ENCODE results near the gene PGBD5. TPM values are rescaled to one million over a fixed set of nuclear protein-coding genes. Genes with fewer than 3 reads are reported as not detected.
A peak's percentile ranks its signal among the peaks of the same experiment; 100 is the strongest.

PGBD5 gene
- total RNA-seq, 1 donor from 2014 or later, result 14.7 TPM

GRCh38 chr1:230306169-230306568 lies 120.0 kb downstream of the PGBD5 start:
- no peak for TF ChIP-seq EZH2 (IDR thresholded peaks at IDR 0.05; ENCODE audit: insufficient read depth, low read length)
- TF ChIP-seq CTCF (IDR thresholded peaks at IDR 0.05; ENCODE audit: insufficient read depth, low read depth, low read length), result no peak
- Mint-ChIP-seq H3K27ac (ENCODE audit: unreplicated experiment) (no peak overlapping the region), H3K4me3 (ENCODE audit: unreplicated experiment) (no peak overlapping the region), H3K27me3 (ENCODE audit: low read depth, unreplicated experiment) (peaks cover 14% of the 10 kb centered on the region), H3K9me3 (ENCODE audit: unreplicated experiment) (no peaks in the 10 kb centered on the region), H3K4me1 (ENCODE audit: low read depth, unreplicated experiment) (peaks cover 20% of the 10 kb centered on the region), H3K36me3 (ENCODE audit: low read depth, unreplicated experiment) (no peaks in the 10 kb centered on the region)
- no peak overlapping the region for H3K9ac ChIP-seq (ENCODE audit: low read length)
- no peaks in the 10 kb centered on the region for H3K9me3 ChIP-seq (ENCODE audit: insufficient read depth, low read depth, low read length)
- no peak overlapping the region for H3K4me2 ChIP-seq (ENCODE audit: low read length)
- H4K20me1 ChIP-seq (ENCODE audit: insufficient read depth, low read length), result no peaks in the 10 kb centered on the region
- FAIRE-seq (no peak), DNase-seq (ENCODE audit: low read depth) (no peak)
- no peaks in the 10 kb centered on the region for H3K36me3 ChIP-seq (ENCODE audit: insufficient read depth, low read length)
- peaks cover 2% of the 10 kb centered on the region for H3K27me3 ChIP-seq (ENCODE audit: insufficient read depth, low read length)
- no peak overlapping the region for H3K27ac ChIP-seq (ENCODE audit: low read depth, low read length)
- no peak overlapping the region for H3K4me3 ChIP-seq (ENCODE audit: insufficient read depth, low read depth, low read length)
- H3K4me1 ChIP-seq (ENCODE audit: insufficient read depth, low read length), result peaks cover 15% of the 10 kb centered on the region
- no peak overlapping the region for H2AFZ ChIP-seq (ENCODE audit: low read depth, low read length)
- H3K79me2 ChIP-seq (ENCODE audit: insufficient read depth, low read length), result no peaks in the 10 kb centered on the region

- no peaks in the 10 kb centered on the region for H3K9me3 Mint-ChIP-seq (ENCODE audit: unreplicated experiment)
- peaks cover 15% of the 10 kb centered on the region for H3K4me1 ChIP-seq (ENCODE audit: insufficient read depth, low read length)
- no peaks in the 10 kb centered on the region for H3K9me3 ChIP-seq (ENCODE audit: insufficient read depth, low read depth, low read length)
- peaks cover 17% of the 10 kb centered on the region for H3K4me1 Mint-ChIP-seq (ENCODE audit: low read depth, unreplicated experiment)
- no peak overlapping the region for H3K9ac ChIP-seq (ENCODE audit: low read length)
- H2AFZ ChIP-seq (ENCODE audit: low read depth, low read length), result no peak overlapping the region
- no peak overlapping the region for H3K27ac ChIP-seq (ENCODE audit: low read depth, low read length)
- FAIRE-seq (peak; percentile 77), DNase-seq (ENCODE audit: low read depth) (peak; percentile 52)
- no peaks in the 10 kb centered on the region for H4K20me1 ChIP-seq (ENCODE audit: insufficient read depth, low read length)
- H3K4me2 ChIP-seq (ENCODE audit: low read length), result peak overlapping the region; percentile 5
- no peak overlapping the region for H3K4me3 ChIP-seq (ENCODE audit: insufficient read depth, low read depth, low read length)
- H3K36me3 Mint-ChIP-seq (ENCODE audit: low read depth, unreplicated experiment), result no peaks in the 10 kb centered on the region
- TF ChIP-seq EZH2 (IDR thresholded peaks at IDR 0.05; ENCODE audit: insufficient read depth, low read length) (no peak), CTCF (IDR thresholded peaks at IDR 0.05; ENCODE audit: insufficient read depth, low read depth, low read length) (no peak)
- H3K27me3 Mint-ChIP-seq (ENCODE audit: low read depth, unreplicated experiment), result peaks cover 21% of the 10 kb centered on the region
- H3K27ac Mint-ChIP-seq (ENCODE audit: unreplicated experiment), result no peak overlapping the region
- no peaks in the 10 kb centered on the region for H3K79me2 ChIP-seq (ENCODE audit: insufficient read depth, low read length)
- H3K27me3 ChIP-seq (ENCODE audit: insufficient read depth, low read length), result no peaks in the 10 kb centered on the region
- H3K36me3 ChIP-seq (ENCODE audit: insufficient read depth, low read length), result no peaks in the 10 kb centered on the region
- H3K4me3 Mint-ChIP-seq (ENCODE audit: unreplicated experiment), result no peak overlapping the region
Observed at GRCh38 chr1:230303822-230304221, 122.3 kb downstream of the PGBD5 start.

DNA sequence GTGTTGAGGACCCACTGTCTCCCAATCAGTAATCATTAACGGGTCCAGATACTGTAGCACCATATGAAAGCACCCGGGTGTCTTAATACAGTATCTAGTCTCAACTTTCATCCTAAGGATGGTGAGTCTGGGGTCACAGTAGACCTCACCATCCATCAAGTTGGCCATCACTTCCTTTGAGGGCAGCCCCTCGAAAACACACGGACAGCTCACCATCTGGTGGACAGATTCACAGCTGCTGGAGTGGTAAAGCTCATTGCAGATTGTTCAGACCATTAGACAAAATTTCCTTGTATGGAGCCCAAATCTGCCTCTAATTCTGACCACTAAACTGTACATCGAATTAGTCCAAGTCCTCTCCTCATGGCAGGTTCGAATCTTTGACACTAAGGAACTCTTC lies 123.1 kb downstream of the PGBD5 start:
- no peaks in the 10 kb centered on the region for H3K9me3 ChIP-seq (ENCODE audit: insufficient read depth, low read depth, low read length)
- H3K4me2 ChIP-seq (ENCODE audit: low read length), result no peak overlapping the region
- TF ChIP-seq EZH2 (IDR thresholded peaks at IDR 0.05; ENCODE audit: insufficient read depth, low read length) (no peak), CTCF (IDR thresholded peaks at IDR 0.05; ENCODE audit: insufficient read depth, low read depth, low read length) (no peak)
- H3K9me3 Mint-ChIP-seq (ENCODE audit: unreplicated experiment), result no peaks in the 10 kb centered on the region
- no peaks in the 10 kb centered on the region for H3K36me3 ChIP-seq (ENCODE audit: insufficient read depth, low read length)
- H3K27me3 Mint-ChIP-seq (ENCODE audit: low read depth, unreplicated experiment), result peaks cover 21% of the 10 kb centered on the region
- FAIRE-seq (no peak), DNase-seq (ENCODE audit: low read depth) (no peak)
- no peaks in the 10 kb centered on the region for H3K27me3 ChIP-seq (ENCODE audit: insufficient read depth, low read length)
- H3K36me3 Mint-ChIP-seq (ENCODE audit: low read depth, unreplicated experiment), result no peaks in the 10 kb centered on the region
- H3K79me2 ChIP-seq (ENCODE audit: insufficient read depth, low read length), result no peaks in the 10 kb centered on the region
- no peaks in the 10 kb centered on the region for H4K20me1 ChIP-seq (ENCODE audit: insufficient read depth, low read length)
- no peak overlapping the region for H3K27ac ChIP-seq (ENCODE audit: low read depth, low read length)
- no peak overlapping the region for H3K4me3 Mint-ChIP-seq (ENCODE audit: unreplicated experiment)
- peaks cover 12% of the 10 kb centered on the region for H3K4me1 ChIP-seq (ENCODE audit: insufficient read depth, low read length)
- H3K27ac Mint-ChIP-seq (ENCODE audit: unreplicated experiment), result no peak overlapping the region
- H3K9ac ChIP-seq (ENCODE audit: low read length), result no peak overlapping the region
- H3K4me1 Mint-ChIP-seq (ENCODE audit: low read depth, unreplicated experiment), result peaks cover 16% of the 10 kb centered on the region
- H3K4me3 ChIP-seq (ENCODE audit: insufficient read depth, low read depth, low read length), result no peak overlapping the region
- H2AFZ ChIP-seq (ENCODE audit: low read depth, low read length), result no peak overlapping the region

All from astrocyte (in vitro differentiated cells and primary cell).